ENCODE measurements around the gene ALK.

The ALK gene

DNA sequence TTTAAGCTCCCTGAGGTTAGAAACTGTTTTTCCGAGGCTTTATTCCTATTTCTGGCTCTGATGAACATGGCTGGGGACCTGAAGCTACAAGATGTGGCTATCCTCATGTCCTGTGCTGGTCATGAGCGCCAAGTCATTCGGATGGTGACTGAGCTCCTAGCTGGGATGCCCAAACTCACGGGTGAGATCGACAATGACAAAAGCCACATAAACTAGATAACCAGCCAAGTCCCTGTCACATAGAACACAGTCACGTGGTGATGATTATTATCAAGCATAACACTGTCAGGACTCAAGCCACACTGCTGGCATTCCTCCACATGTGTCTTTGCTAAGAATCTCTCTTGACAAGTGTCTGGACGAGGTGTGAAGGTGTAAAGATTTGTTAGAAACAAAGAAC, 531.2 kb downstream of the ALK start:
- TF ChIP-seq GATA1 (IDR thresholded peaks at IDR 0.05; ENCODE audit: low read depth, low read length) (no peak), POLR2A (IDR thresholded peaks at IDR 0.05; ENCODE audit: low read length) (no peak)
- DNase-seq, result no peak

DNA sequence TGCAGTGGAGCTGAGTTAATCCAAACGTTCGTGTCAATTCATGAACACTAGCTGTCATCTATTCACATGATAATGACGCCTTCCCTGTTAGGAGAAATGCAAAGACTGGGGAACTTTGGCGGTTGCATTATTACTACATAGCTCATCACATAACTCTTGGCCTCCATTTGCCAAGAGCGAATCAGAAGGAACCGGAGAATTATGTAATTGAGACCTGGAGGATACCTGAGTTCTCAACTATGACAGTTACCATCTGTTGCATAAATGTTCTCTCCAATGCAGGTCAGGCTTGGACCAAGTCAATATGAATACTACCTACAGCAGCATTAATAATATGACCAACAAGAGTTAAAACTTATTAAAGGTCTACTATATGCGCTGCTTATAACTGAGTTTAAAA, 531.7 kb downstream of the ALK start:
- TF ChIP-seq POLR2A (IDR thresholded peaks at IDR 0.05; ENCODE audit: low read length), result no peak
- no peak for TF ChIP-seq GATA1 (IDR thresholded peaks at IDR 0.05; ENCODE audit: low read depth, low read length)
- DNase-seq, result no peak

GRCh38 chr2:29388071-29388470, 533.3 kb downstream of the ALK start:
- no peak for DNase-seq
- TF ChIP-seq POLR2A (IDR thresholded peaks at IDR 0.05; ENCODE audit: low read length) (no peak), GATA1 (IDR thresholded peaks at IDR 0.05; ENCODE audit: low read depth, low read length) (no peak)

DNA sequence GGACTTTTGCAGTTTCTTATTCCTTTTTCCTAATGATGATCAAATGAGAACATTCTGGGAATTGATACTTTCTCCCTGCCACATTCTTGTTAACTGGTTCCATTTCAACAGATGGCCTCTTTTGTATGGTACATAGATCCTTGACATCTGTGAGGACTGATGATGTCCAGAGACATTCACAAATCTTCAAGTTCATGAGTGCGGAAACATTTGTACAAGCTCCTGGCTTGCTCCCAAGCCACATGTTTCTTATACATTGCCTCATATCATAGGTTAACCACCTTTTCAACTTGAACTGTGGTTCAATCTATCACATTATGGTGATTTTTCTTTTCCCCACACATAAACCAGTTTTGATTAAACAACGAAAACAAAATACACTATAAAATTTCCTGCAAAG, 538.9 kb downstream of the ALK start:
- TF ChIP-seq POLR2A (IDR thresholded peaks at IDR 0.05; ENCODE audit: low read length) (no peak), GATA1 (IDR thresholded peaks at IDR 0.05; ENCODE audit: low read depth, low read length) (no peak)
- no peak for DNase-seq

- TF ChIP-seq POLR2A (IDR thresholded peaks at IDR 0.05; ENCODE audit: low read length) (no peak), GATA1 (IDR thresholded peaks at IDR 0.05; ENCODE audit: low read depth, low read length) (no peak)
These were observed 543.6 kb downstream of the ALK start for GRCh38 chr2:29377788-29378187.

DNA sequence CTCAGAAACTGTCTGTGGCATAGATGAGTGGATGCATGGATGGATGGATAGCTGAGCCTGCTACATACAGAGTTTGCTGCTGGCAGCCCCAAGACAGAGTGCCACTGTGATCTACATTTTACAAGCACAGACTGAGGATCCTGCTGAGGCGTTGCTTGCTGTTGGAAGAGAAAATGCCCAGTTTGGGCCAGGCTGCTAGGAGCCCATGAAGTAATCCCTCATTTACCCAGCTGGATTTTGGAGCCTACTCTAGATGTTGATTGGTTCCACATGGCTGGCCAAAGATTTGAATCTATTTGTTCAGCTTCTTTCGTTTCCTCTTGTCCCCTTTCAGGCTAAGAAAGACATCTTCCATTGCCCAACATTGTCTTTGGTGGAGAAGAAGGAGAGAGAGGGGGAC, 544.8 kb downstream of the ALK start:
- no peak for TF ChIP-seq GATA1 (IDR thresholded peaks at IDR 0.05; ENCODE audit: low read depth, low read length)
- no peak for TF ChIP-seq POLR2A (IDR thresholded peaks at IDR 0.05; ENCODE audit: low read length)
- no peak for DNase-seq

More at GRCh38 chr2:29377788-29378187, 543.6 kb downstream of the ALK start:
- no peak for DNase-seq

DNA sequence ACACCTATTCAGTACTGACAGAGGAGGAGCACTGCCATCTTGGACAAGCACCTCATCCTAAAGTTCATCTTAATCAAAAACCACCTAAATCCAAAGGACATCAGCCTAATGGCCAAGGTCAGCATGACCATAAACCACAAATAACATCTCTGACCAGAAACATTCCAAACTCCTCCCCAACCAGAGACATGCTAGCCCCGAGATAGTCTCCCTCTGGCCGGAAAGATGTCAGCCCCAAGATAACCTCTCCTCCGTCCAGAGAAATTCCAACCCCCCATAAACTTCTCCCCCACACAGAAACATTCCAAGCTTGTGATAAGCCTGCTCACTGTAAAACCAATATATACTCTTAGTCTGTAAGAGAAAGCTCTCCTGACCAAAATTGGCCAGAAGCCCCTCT, 545.5 kb downstream of the ALK start:
- no peak for TF ChIP-seq GATA1 (IDR thresholded peaks at IDR 0.05; ENCODE audit: low read depth, low read length)
- no peak for TF ChIP-seq POLR2A (IDR thresholded peaks at IDR 0.05; ENCODE audit: low read length)
- no peak for DNase-seq

DNA sequence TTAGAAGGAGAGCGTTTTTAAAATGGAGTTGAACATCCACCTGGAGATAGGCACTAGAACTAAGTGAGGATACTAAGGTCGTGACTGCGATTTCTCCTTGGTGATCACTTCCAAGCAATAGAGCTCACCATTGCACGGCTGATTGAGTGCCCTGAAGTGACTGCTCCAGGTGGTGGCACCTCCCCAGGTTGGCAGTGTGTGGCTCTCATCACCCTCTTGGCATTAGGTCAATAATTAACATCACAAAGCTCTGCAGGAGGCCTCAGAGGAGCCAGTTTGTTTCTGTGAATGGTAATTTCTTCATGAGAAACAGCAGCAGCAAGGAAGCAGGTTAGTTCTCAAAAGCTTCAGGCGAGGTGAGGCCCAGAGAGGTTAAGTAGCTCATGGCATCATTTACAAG, 546.6 kb downstream of the ALK start:
- no peak for DNase-seq
- TF ChIP-seq POLR2A (IDR thresholded peaks at IDR 0.05; ENCODE audit: low read length), result no peak
- TF ChIP-seq GATA1 (IDR thresholded peaks at IDR 0.05; ENCODE audit: low read depth, low read length), result no peak

GRCh38 chr2:29373870-29374269, 547.5 kb downstream of the ALK start:
- TF ChIP-seq GATA1 (IDR thresholded peaks at IDR 0.05; ENCODE audit: low read depth, low read length), result no peak
- no peak for TF ChIP-seq POLR2A (IDR thresholded peaks at IDR 0.05; ENCODE audit: low read length)

DNA sequence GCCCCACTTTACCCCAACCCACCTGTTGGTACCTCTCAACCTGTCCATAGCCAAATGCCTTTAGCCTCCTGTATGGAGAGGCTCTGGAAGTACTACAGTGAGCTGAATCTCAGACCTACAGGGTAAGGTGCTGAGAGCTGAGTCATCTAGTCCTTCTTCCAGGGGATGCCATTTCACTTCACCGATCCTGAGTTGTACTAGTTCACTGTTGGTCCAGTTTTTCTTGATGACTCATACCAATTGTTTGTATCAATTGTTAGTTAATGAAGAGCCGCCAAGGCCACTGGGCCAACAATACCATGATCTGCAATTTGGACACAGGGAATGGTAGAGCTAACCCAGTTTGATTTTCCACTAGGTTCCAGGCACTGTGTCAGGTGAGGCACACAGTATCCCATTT, 549.2 kb downstream of the ALK start:
- TF ChIP-seq POLR2A (IDR thresholded peaks at IDR 0.05; ENCODE audit: low read length) (no peak), GATA1 (IDR thresholded peaks at IDR 0.05; ENCODE audit: low read depth, low read length) (no peak)
- DNase-seq, result no peak

More at GRCh38 chr2:29373870-29374269, 547.5 kb downstream of the ALK start:
- no peak for DNase-seq

DNA sequence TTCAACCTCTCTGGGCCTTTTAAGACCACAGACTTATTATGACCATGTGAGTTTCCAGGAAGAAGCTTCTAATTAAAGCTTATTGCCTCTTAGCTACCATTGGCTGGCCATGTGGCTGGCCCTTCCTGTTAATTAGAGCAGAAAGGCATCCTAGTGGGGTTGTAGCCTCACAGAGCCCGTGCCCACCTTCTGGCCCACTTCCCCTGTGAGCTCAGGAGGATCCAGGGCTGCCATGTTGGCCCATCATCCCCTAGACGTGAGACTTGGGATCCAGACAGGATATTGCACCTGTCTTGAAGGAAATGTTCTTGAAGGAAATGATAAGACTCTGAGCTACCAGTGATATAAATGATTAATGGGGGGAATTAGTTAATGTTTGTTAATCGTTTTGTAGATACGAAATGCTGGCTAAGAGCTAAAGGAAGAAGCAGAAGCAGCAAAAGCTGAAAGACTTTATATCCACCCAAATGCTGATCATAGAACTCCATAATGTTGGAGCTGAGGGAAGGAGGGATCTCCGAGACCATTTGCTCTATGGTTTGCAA, 550.7 kb downstream of the ALK start:
- no peak for DNase-seq
- TF ChIP-seq GATA1 (IDR thresholded peaks at IDR 0.05; ENCODE audit: low read depth, low read length), result no peak
- no peak for TF ChIP-seq POLR2A (IDR thresholded peaks at IDR 0.05; ENCODE audit: low read length)

DNA sequence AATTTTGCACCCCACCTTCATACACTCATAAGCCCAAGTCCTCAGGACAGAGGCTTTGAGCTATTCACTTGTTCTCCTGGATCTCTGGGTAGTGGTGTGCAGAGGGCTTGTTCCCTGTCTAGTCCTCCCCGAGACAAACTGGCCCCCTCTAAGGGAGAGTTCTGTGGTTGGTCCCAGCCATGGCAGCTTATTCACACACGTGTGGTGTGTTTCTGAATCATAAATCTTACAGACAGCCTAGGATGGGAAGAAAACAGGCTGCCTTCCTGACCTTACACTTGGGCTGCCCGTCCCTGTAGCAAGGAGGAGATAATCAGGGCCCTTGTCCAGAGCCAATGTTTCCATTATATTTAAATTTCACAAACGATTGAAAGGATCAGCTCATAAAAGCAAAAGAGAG, 551.2 kb downstream of the ALK start:
- TF ChIP-seq POLR2A (IDR thresholded peaks at IDR 0.05; ENCODE audit: low read length) (no peak), GATA1 (IDR thresholded peaks at IDR 0.05; ENCODE audit: low read depth, low read length) (no peak)
- no peak for DNase-seq

GRCh38 chr2:29368659-29369040, 552.7 kb downstream of the ALK start:
- no peak for DNase-seq
- TF ChIP-seq GATA1 (IDR thresholded peaks at IDR 0.05; ENCODE audit: low read depth, low read length), result no peak
- TF ChIP-seq POLR2A (IDR thresholded peaks at IDR 0.05; ENCODE audit: low read length), result no peak

DNA sequence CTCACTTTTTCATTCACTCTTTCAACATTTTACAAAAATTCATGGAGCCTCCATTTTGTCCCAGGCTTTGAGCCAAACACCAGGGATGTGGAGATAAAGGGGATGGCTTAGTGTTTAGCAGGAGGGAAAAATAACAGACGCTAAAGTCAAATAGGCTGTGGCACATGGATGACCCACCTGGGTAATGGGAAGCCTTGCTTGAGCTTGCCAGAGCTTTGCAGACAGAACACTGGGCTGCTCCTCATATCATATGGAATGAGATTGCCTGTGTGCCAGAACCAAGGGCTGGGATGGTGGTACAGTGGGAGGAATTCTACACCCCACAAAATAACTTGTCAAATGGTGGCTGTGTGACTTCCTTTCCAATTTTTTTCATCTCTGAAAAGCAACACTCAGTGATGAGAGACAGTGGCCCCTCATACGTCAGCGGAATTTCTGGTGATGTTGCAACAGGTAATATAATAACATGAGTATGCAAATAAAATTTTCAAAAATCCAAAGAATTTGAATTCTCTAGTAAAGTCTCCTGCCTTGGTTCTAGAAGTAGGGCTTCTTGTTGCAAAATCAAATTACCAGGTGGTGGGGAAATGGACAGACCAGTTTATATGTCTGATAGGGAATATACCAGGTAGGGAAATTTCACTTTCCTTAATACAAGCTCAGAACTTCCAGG, 553.3 kb downstream of the ALK start:
- DNase-seq, result no peak
- TF ChIP-seq GATA1 (IDR thresholded peaks at IDR 0.05; ENCODE audit: low read depth, low read length) (no peak), POLR2A (IDR thresholded peaks at IDR 0.05; ENCODE audit: low read length) (no peak)

DNA sequence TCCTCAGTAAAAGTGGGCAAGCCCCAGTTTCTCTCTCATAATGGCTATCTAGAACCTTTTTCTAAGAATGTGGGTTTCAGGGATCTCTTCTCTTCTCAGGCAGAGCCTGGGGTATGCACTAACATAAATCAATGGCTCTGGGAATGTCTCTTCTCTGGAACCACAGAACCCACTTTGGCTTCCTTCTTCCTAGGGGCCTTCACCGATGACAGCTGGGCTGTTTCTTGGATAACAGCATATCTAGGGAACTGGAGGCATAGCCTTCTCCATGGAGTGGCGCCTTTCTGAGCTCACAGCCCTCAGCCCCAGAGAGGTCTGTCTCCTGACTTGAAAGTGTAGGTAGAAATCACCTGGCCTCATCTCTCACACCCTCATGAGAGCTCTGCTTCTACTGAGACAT, 558.3 kb downstream of the ALK start:
- no peak for DNase-seq
- TF ChIP-seq POLR2A (IDR thresholded peaks at IDR 0.05; ENCODE audit: low read length) (no peak), GATA1 (IDR thresholded peaks at IDR 0.05; ENCODE audit: low read depth, low read length) (no peak)
